Skin epidermis (tissue), 12 donors: Measurements from ENCODE around the gene TSPY3.
"Not testable (repeated sequence)": the region's sequence is repeated elsewhere in the genome, so short reads cannot be mapped to it uniquely, and the experiment has no call there.

ENCODE experiments used
- H3K27ac ChIP-seq, 21 experiments: fragments of 200-600 bp; sonication (generic) in 11 of 21; one replicate each; pipeline ENCODE4 v1.5.0; 2020; ENCODE audit warnings: mild to moderate bottlenecking in 3 of 21, inconsistent platforms in 2 of 21, moderate library complexity in 2 of 21
- H3K4me3 ChIP-seq, 7 experiments: fragments of 200-600 bp; sonication (generic) in 2 of 7; one replicate each; pipeline ENCODE4 v1.5.0; 2020; ENCODE audit warnings: inconsistent platforms in 2 of 7, mild to moderate bottlenecking in 2 of 7, moderate library complexity in 1 of 7

Gene TSPY3, protein sequence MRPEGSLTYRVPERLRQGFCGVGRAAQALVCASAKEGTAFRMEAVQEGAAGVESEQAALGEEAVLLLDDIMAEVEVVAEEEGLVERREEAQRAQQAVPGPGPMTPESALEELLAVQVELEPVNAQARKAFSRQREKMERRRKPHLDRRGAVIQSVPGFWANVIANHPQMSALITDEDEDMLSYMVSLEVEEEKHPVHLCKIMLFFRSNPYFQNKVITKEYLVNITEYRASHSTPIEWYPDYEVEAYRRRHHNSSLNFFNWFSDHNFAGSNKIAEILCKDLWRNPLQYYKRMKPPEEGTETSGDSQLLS

DNA sequence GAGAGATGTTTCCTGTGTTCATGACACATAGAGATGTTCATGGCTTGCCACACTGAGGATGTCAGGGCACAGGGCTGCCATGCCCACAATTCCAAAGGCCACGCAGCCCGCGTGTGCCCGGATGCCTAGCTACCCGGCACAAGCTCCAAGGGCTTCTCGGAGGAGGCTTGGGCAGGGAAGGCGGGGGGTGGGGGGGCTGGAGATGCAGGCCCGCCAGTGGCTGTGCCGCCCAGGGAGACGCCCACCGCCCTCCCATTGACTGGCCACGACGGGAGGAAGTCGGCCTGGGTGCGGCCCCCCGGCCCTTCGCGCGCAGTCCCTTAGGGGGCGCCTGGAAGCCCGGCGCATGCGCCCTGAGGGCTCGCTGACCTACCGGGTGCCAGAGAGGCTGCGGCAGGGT, at the start of gene TSPY3:
TSPY3 (plus strand) TSS at position 301 of the 400 bp plus-strand sequence; CDS start at position 347, 46 bp downstream.
- H3K4me3 ChIP-seq, H3K27ac ChIP-seq: not testable (repeated sequence)

GRCh38 chrY:9357497-9357896, 40.7 kb upstream of the TSPY3 start, which contains the start of gene TSPY8:
TSS of gene TSPY8 (plus strand) at chrY:9357797. CDS start at chrY:9357843, 46 bp downstream.
- not testable (repeated sequence) for H3K4me3 ChIP-seq

DNA sequence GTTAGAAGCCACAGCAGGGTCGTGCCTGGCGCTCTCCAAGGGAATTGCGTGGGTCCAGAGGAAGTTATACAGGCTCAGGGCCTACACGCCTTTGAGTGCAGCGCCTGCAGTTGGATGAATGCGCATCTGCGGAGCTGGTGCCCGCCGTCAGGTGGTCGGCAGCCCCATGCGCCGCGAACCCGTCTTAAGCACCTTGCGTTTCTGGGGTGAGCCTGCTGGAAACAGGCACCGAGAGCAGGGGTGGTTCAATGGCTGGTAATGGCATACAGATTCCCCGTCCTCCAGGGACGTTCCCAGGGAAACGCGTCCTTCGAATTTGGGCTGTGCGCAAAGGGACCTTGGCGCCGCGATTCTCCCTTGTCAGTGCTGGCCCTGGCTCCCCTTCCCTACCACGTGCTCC, 1.7 kb upstream of the TSPY3 start:
- H3K27ac ChIP-seq, H3K4me3 ChIP-seq: not testable (repeated sequence)

More at GRCh38 chrY:9357497-9357896, 40.7 kb upstream of the TSPY3 start, which contains the start of gene TSPY8:
- not testable (repeated sequence) for H3K27ac ChIP-seq
